GM10266 (cell line): ENCODE data around the gene CEMIP.
"Not testable (repeated sequence)": the region's sequence is repeated elsewhere in the genome, so short reads cannot be mapped to it uniquely, and the experiment has no call there.

Experiments used
- DNase-seq: peaks from one replicate; pipeline ENCODE4 v3.0.0; 2012; ENCODE audit errors: extremely low spot score
- CTCF ChIP-seq: IDR thresholded peaks from 2 replicates; pipeline ENCODE4 v1.5.1; 2012; ENCODE audit warnings: mild to moderate bottlenecking, low read depth; ENCODE audit not compliant: control insufficient read depth, insufficient read depth; ENCODE audit errors: missing control alignments

CEMIP gene

GRCh38 chr15:80758130-80758745, 20.9 kb upstream of the CEMIP start:
- DNase-seq, result no peak
- TF ChIP-seq CTCF, result no peak

- no peak for DNase-seq
- no peak for TF ChIP-seq CTCF
Measured at GRCh38 chr15:80760960-80761359, 18.2 kb upstream of the CEMIP start.

GRCh38 chr15:80761754-80762153, 17.4 kb upstream of the CEMIP start:
- TF ChIP-seq CTCF, result no peak
- DNase-seq, result no peak

- DNase-seq, result not testable (repeated sequence)
Measured at GRCh38 chr15:80763235-80763634, 15.9 kb upstream of the CEMIP start.

- TF ChIP-seq CTCF, result no peak
- no peak for DNase-seq
Measured at GRCh38 chr15:80764535-80764934, 14.6 kb upstream of the CEMIP start.

GRCh38 chr15:80766275-80766674, 12.9 kb upstream of the CEMIP start:
- DNase-seq, result no peak
- TF ChIP-seq CTCF, result no peak

- no peak for DNase-seq
- TF ChIP-seq CTCF, result no peak
Measured at GRCh38 chr15:80768158-80768557, 11.0 kb upstream of the CEMIP start.

- TF ChIP-seq CTCF, result no peak
- DNase-seq, result no peak
Measured at GRCh38 chr15:80769153-80769828, 9.9 kb upstream of the CEMIP start.
